DMS53 (cell line): ENCODE measurements around the gene MAFG.

Experiments used
- DNase-seq: peaks from one replicate; lab custom pipeline; 2025; lab: John Stamatoyannopoulos, UW

MAFG gene

DNA sequence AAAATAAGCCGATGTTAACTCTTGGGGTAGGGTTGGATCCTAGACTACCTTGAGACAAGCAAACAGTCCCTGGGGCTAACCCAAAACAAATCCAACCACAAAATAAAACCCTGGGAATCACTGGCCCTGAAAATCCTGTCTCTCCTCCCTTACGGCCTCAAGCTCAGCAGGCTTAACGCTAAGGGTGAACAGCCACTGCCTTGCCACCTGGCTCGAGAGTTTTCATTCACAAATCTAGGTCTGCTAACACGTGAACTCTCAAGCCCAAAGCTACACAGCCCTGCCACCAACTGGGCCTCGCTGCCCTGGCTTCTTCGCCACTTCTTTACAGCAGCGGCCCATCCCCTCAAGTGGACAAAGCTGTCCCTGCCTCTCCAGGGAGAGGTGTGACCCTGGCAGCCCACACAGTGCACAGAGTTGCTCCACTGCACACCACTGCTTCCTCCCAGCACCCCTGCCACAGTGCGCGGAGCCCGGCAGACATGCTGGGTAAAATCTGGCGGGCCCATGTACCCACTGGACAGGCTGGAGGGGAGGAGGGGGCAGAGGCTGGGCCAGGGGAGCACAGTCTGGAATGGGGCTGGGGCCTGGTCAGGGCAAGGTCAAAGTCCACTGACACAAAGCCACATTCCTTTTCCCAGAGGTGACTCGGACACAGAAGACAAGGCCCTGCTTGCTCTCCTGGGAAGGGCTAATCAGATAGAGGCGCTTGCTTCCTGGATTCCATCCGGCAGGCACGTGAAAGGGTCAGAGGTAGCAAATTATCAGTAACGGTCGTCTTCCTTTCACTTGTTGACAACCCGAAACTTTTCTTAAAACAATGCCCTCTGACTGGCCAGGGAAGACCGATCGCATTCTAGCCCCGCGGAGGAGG, 17.3 kb downstream of the MAFG start:
- DNase-seq: peak; percentile 65

GRCh38 chr17:81909231-81909630, 18.3 kb downstream of the MAFG start:
- no peak for DNase-seq

- DNase-seq: no peak
Measured at GRCh38 chr17:81908793-81909192, 18.7 kb downstream of the MAFG start.

DNA sequence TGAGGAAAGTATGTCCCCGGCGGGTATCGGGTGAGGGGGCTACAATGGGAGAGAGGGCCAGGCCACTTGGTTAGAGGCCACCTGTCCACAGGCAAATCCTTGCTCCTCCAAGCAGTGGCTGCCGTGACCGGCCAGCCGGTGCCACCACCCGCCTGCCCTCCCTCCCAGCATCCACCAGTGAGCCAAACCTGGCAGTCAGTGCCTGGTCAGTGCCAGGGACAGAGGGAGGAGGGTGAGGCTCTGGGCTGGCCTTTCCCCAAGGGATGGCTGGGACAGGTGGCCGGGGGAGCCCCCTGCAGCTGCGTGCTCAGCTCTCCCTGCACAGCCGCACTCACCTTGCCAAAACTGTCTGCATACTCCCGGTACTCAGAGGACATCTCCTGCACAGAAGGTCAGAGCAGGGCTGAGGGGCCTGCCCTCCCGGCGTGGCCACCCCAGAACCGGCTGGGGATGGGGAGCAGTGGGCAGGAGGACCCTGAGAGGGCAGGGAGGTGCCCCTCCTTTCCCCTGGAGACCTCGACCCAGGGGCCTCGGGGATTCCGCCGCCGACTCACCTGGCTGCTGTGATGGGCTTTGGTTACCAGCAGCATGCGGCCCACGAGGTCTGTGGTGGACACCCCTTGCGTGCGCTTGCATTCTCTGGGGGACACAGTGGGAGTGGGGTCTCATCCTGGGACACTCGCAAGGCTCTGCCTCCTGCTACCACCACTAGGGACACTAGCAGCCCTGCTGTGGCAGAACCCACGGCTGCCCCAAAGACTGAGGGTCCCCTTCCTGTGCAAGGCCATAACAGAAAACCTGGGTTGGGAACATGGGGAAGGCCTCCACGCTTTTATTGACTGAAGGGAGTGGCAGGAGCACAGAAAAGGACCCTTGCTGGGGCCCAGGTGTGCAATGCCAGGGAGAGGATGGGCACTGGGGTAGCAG, 20.1 kb downstream of the MAFG start:
- no peak for DNase-seq

- DNase-seq: peak; percentile 57
Measured at GRCh38 chr17:81906476-81907218, 20.9 kb downstream of the MAFG start.

- DNase-seq: no peak
Measured at GRCh38 chr17:81905993-81906392, 21.5 kb downstream of the MAFG start.

DNA sequence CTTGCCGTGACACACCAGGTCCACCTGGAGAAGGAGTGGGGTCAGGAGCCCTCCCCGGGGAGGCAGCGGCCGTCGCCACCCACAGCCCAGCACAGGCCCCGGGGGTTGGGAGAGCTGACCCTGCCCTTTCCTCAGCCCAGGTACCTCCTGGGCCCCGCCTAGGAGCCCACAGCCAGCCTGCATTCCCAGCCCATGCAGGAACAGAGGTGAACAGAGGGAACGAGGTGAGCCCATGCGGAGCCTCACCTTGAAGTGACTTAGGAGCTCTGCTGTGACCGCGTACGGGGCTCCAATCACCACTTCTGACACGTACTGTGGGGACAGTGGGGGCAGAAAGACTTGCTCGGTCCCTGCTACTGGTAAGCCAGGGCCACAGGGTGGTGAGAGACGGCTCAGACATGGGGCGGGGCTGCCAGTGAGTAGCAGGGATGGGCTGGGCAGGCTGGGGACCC, 22.1 kb downstream of the MAFG start:
- DNase-seq: no peak

GRCh38 chr17:81904600-81905423, 22.7 kb downstream of the MAFG start:
- DNase-seq: no peak

- DNase-seq: no peak
Measured at GRCh38 chr17:81903896-81904599, 23.5 kb downstream of the MAFG start.

DNA sequence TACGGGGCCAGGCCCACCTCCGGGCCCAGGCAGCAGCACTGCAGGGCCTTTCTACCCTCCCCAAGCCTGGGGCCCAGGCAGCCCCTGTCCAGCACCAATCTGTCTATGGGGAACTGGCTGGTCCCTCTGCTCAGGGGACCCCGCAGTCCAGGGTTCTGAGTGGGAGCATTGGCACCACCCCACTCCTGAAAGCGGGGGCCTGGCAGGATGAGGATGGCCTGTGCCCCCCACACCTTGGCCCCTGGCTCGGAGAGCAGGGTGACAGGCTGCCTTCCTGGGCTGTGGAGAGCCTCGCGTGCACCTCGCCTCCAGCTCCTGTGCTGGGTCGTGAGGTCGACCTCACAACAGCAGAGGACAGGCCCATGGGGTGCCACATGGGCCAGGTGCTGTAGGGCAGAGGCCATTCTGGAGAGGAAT, 24.1 kb downstream of the MAFG start:
- no peak for DNase-seq

DNA sequence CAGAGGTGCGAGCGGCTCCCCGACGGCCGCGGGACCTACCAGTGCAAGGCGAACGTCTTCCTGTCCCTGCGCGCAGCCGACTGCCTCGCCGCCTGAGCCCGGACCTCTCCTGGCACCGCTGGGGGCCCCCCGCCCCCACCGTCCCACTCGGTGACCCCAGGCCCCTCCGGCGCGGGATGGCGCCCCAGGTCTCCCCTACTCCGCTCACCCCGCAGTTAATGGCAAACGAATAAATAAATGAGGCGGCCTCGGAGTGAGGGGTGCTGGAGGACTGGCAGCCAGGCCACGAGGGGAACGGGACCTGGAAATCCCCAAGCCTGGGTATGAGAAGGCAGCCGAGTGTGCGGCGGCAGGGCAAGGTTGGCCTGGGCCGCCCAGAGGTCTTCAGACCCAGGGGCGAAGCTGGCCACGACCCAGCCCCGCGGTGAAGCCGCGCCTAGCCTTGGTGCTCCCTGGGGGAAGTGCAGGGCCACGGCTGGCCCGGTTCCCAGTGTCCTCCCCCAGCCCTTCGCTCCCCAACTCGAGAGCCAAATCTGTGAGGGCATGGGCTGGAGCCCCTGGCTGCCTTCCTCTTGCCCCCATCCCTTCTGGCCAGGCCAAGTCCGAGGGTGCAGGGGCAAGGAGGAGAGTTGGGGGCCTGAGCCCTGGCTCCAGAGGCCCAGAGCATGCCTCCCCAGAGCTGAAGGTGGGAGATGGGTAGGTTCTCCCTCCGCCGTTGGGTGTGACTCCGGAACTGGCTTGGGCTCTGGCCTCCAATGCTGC, 24.7 kb downstream of the MAFG start:
- DNase-seq: no peak

DNA sequence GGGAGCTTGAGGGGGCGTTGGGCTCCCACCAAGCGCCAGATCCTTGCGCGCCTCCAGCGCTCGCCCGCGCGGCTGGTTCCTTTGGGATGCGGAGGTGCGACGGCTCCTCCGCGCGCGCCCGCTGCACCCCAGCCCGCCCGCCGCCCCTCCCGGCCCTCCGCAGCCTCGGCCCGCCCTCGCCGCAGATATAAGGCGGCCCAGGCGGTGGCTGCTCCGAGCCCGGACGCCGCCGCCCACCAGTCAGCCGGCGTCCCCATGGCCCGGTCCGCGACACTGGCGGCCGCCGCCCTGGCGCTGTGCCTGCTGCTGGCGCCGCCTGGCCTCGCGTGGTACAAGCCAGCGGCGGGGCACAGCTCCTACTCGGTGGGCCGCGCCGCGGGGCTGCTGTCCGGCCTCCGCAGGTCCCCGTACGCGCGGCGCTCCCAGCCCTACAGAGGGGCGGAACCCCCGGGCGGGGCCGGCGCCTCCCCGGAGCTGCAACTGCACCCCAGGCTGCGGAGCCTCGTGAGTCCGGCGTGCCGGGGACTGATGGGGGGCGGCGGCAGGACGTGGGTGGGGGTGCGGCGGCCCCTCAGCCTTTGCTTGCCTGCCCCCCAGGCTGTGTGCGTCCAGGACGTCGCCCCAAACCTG, 25.4 kb downstream of the MAFG start, which contains the start of gene NPB:
TSS of gene NPB (plus strand) at position 216 of the 630 bp plus-strand sequence. CDS start at position 256, 40 bp downstream.
- DNase-seq: peak; percentile 47

GRCh38 chr17:81901167-81902022, 26.1 kb downstream of the MAFG start:
- no peak for DNase-seq

GRCh38 chr17:81900181-81900820, 27.2 kb downstream of the MAFG start:
- no peak for DNase-seq

GRCh38 chr17:81899514-81900166, 27.9 kb downstream of the MAFG start:
- no peak for DNase-seq

DNA sequence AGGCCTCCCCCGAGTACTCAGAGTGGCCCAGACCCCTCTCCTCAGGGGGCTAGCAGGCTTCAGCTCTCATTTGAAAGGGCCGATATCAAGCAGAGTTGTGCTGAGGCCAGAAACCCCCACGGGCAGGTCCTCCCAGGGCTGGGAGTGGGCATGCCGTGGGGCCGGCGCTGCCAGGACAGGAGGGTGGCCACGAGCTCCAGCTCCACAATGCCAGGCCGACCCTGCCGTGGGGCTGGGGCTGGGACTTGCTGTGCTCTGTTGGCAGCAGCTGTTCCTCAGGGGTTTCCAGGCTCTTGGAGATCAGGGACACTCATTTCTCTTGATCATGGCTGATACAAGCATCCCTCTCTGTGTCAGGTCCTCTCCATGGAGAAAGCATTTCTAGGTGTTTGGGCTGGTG, 28.6 kb downstream of the MAFG start:
- no peak for DNase-seq
